Measurements from ENCODE around the gene CEND1. TPM values are rescaled to one million over a fixed set of nuclear protein-coding genes. Genes with fewer than 3 reads are reported as not detected.

Gene CEND1
- total and polyA plus RNA-seq, 2 of the 13 experiments (the other 11 are each of a cell fraction or from before 2014, with no cell fraction given) = not detected

DNA sequence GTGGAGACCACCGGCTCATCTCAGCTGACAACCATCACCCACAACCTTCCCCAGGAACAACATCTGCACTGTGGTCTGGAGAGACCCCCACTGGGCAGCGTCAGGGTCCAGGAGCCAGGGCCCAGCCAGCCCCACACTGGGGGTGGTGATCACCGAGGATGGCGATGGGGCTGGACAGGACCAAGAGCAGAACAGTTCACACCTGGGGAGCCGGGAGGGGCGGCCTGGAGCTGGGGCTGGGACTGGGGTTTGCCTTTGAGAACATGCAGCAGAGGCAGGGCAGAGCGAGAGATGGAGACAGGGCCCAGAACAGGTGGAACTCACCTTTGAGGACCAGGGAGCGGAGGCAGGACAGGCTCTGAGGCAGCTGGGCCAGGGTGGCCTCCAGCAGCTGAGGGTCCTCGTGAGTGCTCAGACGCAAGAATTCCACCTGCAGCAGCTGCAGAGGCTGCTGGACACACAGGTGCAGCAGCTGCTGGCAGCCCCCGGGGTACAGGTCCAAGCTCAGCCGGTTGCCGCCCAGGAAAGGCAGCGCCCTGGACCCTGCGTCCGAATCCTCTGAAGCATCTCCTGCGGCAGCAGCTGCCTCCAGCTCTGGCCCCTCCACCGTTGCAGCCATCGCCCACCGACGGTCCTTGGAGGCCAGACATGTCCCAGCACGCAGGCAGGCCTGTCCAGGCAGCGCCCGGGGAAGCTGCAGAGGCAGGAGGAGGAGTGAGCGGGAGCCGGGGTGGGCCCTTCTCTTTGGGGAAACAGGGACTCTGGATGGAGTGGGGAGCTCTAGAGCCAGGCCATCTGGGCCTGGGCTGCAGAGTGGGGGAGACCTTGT is 14.1 kb upstream of the CEND1 start (continued):
- TF ChIP-seq FOXM1 (CRISPR knock-in tag; IDR thresholded peaks at IDR 0.05) (no peak), RARA (CRISPR knock-in tag; IDR thresholded peaks at IDR 0.05) (no peak), ZSCAN9 (CRISPR knock-in tag; IDR thresholded peaks at IDR 0.05; ENCODE audit: borderline replicate concordance) (no peak), TCF12 (IDR thresholded peaks at IDR 0.05) (no peak), TCF12 (CRISPR knock-in tag; IDR thresholded peaks at IDR 0.05) (no peak), MBD4 (IDR thresholded peaks at IDR 0.05; ENCODE audit: borderline replicate concordance, low read length) (no peak), POLR2AphosphoS2 (IDR thresholded peaks at IDR 0.05; ENCODE audit: low read depth, low read length) (no peak), TBP (CRISPR knock-in tag; IDR thresholded peaks at IDR 0.05) (no peak), NFKB2 (CRISPR knock-in tag; IDR thresholded peaks at IDR 0.05; ENCODE audit: borderline replicate concordance) (no peak), SOX5 (CRISPR knock-in tag; IDR thresholded peaks at IDR 0.05; ENCODE audit: borderline replicate concordance) (no peak), ZNF44 (CRISPR knock-in tag; IDR thresholded peaks at IDR 0.05) (no peak), ARNTL (CRISPR knock-in tag; IDR thresholded peaks at IDR 0.05) (no peak)
- TF ChIP-seq, protein P1, sequence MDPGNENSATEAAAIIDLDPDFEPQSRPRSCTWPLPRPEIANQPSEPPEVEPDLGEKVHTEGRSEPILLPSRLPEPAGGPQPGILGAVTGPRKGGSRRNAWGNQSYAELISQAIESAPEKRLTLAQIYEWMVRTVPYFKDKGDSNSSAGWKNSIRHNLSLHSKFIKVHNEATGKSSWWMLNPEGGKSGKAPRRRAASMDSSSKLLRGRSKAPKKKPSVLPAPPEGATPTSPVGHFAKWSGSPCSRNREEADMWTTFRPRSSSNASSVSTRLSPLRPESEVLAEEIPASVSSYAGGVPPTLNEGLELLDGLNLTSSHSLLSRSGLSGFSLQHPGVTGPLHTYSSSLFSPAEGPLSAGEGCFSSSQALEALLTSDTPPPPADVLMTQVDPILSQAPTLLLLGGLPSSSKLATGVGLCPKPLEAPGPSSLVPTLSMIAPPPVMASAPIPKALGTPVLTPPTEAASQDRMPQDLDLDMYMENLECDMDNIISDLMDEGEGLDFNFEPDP (CRISPR knock-in tag; conservative IDR thresholded peaks at IDR 0.05) = no peak
- TF ChIP-seq, protein P2, sequence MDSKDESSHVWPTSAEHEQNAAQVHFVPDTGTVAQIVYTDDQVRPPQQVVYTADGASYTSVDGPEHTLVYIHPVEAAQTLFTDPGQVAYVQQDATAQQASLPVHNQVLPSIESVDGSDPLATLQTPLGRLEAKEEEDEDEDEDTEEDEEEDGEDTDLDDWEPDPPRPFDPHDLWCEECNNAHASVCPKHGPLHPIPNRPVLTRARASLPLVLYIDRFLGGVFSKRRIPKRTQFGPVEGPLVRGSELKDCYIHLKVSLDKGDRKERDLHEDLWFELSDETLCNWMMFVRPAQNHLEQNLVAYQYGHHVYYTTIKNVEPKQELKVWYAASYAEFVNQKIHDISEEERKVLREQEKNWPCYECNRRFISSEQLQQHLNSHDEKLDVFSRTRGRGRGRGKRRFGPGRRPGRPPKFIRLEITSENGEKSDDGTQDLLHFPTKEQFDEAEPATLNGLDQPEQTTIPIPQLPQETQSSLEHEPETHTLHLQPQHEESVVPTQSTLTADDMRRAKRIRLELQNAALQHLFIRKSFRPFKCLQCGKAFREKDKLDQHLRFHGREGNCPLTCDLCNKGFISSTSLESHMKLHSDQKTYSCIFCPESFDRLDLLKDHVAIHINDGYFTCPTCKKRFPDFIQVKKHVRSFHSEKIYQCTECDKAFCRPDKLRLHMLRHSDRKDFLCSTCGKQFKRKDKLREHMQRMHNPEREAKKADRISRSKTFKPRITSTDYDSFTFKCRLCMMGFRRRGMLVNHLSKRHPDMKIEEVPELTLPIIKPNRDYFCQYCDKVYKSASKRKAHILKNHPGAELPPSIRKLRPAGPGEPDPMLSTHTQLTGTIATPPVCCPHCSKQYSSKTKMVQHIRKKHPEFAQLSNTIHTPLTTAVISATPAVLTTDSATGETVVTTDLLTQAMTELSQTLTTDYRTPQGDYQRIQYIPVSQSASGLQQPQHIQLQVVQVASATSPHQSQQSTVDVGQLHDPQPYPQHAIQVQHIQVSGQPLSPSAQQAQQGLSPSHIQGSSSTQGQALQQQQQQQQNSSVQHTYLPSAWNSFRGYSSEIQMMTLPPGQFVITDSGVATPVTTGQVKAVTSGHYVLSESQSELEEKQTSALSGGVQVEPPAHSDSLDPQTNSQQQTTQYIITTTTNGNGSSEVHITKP (CRISPR knock-in tag; IDR thresholded peaks at IDR 0.05; ENCODE audit: low read depth) = no peak
- TF ChIP-seq, protein P3, sequence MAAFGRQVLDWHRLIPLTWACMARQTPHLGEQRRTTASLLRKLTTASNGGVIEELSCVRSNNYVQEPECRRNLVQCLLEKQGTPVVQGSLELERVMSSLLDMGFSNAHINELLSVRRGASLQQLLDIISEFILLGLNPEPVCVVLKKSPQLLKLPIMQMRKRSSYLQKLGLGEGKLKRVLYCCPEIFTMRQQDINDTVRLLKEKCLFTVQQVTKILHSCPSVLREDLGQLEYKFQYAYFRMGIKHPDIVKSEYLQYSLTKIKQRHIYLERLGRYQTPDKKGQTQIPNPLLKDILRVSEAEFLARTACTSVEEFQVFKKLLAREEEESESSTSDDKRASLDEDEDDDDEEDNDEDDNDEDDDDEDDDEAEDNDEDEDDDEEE (CRISPR knock-in tag; IDR thresholded peaks at IDR 0.05) = no peak
- TF ChIP-seq, protein P4, sequence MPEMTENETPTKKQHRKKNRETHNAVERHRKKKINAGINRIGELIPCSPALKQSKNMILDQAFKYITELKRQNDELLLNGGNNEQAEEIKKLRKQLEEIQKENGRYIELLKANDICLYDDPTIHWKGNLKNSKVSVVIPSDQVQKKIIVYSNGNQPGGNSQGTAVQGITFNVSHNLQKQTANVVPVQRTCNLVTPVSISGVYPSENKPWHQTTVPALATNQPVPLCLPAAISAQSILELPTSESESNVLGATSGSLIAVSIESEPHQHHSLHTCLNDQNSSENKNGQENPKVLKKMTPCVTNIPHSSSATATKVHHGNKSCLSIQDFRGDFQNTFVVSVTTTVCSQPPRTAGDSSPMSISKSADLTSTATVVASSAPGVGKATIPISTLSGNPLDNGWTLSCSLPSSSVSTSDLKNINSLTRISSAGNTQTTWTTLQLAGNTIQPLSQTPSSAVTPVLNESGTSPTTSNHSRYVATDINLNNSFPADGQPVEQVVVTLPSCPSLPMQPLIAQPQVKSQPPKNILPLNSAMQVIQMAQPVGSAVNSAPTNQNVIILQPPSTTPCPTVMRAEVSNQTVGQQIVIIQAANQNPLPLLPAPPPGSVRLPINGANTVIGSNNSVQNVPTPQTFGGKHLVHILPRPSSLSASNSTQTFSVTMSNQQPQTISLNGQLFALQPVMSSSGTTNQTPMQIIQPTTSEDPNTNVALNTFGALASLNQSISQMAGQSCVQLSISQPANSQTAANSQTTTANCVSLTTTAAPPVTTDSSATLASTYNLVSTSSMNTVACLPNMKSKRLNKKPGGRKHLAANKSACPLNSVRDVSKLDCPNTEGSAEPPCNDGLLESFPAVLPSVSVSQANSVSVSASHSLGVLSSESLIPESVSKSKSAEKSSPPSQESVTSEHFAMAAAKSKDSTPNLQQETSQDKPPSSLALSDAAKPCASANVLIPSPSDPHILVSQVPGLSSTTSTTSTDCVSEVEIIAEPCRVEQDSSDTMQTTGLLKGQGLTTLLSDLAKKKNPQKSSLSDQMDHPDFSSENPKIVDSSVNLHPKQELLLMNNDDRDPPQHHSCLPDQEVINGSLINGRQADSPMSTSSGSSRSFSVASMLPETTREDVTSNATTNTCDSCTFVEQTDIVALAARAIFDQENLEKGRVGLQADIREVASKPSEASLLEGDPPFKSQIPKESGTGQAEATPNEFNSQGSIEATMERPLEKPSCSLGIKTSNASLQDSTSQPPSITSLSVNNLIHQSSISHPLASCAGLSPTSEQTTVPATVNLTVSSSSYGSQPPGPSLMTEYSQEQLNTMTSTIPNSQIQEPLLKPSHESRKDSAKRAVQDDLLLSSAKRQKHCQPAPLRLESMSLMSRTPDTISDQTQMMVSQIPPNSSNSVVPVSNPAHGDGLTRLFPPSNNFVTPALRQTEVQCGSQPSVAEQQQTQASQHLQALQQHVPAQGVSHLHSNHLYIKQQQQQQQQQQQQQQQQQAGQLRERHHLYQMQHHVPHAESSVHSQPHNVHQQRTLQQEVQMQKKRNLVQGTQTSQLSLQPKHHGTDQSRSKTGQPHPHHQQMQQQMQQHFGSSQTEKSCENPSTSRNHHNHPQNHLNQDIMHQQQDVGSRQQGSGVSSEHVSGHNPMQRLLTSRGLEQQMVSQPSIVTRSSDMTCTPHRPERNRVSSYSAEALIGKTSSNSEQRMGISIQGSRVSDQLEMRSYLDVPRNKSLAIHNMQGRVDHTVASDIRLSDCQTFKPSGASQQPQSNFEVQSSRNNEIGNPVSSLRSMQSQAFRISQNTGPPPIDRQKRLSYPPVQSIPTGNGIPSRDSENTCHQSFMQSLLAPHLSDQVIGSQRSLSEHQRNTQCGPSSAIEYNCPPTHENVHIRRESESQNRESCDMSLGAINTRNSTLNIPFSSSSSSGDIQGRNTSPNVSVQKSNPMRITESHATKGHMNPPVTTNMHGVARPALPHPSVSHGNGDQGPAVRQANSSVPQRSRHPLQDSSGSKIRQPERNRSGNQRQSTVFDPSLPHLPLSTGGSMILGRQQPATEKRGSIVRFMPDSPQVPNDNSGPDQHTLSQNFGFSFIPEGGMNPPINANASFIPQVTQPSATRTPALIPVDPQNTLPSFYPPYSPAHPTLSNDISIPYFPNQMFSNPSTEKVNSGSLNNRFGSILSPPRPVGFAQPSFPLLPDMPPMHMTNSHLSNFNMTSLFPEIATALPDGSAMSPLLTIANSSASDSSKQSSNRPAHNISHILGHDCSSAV (CRISPR knock-in tag; IDR thresholded peaks at IDR 0.05; ENCODE audit: borderline replicate concordance) = no peak

Measured in HepG2 (cell line).